Measurements from ENCODE around the gene OVOL2. TPM values are rescaled to one million over a fixed set of nuclear protein-coding genes. Genes with fewer than 3 reads are reported as not detected.

Gene OVOL2
- total and polyA plus RNA-seq, 9 donors: 0.15 to 11.4 (median 0.72) TPM; not detected in 4

GRCh38 chr20:18001131-18001921, 56.4 kb downstream of the OVOL2 start:
- Histone ChIP-seq H3K27me3 (no peaks in the 10 kb centered on the region), H3K27ac (no peak overlapping the region)

DNA sequence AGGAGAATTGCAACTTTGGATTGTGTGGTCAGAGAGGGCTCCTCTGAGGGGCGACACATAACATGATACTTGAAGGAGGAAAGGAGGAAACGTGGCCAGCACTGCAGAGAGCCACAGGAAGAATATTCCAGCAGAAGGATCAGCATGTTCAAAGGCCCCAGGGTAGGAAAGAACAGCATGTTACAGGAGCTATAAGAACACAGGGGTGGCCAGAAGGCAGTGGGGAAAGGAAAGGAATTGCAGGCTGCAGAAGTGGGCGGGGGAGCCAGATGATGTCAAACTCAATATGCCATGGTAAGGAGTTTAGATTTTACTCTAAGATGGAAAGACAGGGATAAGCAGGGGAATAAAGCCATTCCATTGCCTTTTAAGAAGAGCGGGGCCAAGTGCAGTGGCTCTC, 58.1 kb downstream of the OVOL2 start:
- Histone ChIP-seq H3K27ac (no peak overlapping the region), H3K27me3 (no peaks in the 10 kb centered on the region), H3K4me3 (no peak overlapping the region), H3K36me3 (no peaks in the 10 kb centered on the region), H3K9me3 (no peaks in the 10 kb centered on the region), H3K4me1 (ENCODE audit: insufficient read depth) (no peaks in the 10 kb centered on the region)
- 82 to 89% (median 86%) methylated on average over 4 of the region's 4 CpGs for WGBS, 3 donors
- no peak for DNase-seq
- TF ChIP-seq POLR2A (IDR thresholded peaks at IDR 0.05) (no peak), CTCF (IDR thresholded peaks at IDR 0.05) (no peak), EP300 (IDR thresholded peaks at IDR 0.05) (no peak)
- intact Hi-C loops (cut with DNase I): loop anchor here in 2 of 4 donors (5.0 to 10.0 kb wide), 3 partner anchors 465 to 497 kb away; partner anchors contain the start of gene BFSP1 (in 1 of the 2)

More at GRCh38 chr20:18001131-18001921, 56.4 kb downstream of the OVOL2 start:
- Histone ChIP-seq H3K9me3 (no peaks in the 10 kb centered on the region), H3K4me3 (no peak overlapping the region), H3K4me1 (ENCODE audit: insufficient read depth) (no peaks in the 10 kb centered on the region), H3K36me3 (no peaks in the 10 kb centered on the region)
- TF ChIP-seq CTCF (IDR thresholded peaks at IDR 0.05) (no peak), POLR2A (IDR thresholded peaks at IDR 0.05) (no peak), EP300 (IDR thresholded peaks at IDR 0.05) (no peak)
- intact Hi-C loops (cut with DNase I): no loop called here
- WGBS, 3 donors: 54 to 61% (median 55%) methylated on average over 10 of the region's 10 CpGs
- DNase-seq: peak; percentile 38 to 69 (median 65)

DNA sequence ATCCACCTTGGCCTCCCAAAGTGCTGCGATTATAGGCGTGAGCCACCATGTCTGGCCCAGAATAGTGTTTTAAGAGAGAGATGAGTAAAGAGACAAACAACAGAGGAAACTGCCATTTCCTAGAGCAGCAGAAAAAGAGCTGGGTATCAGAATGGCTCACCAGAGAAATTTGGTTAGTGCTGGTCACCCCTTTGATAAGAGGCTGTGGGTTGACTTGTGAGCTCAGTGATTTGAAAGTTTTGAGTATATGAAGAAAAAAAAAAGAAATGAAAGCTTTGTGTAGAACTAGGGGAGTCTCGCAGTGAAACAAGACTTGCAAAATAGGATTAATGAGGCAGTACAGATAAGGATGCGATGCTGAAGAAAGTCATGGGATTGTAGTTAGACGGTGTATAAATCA, 59.3 kb downstream of the OVOL2 start:
- no peaks in the 10 kb centered on the region for H3K4me1 ChIP-seq (ENCODE audit: insufficient read depth)
- H3K27ac ChIP-seq: no peak overlapping the region
- H3K36me3 ChIP-seq: no peaks in the 10 kb centered on the region
- intact Hi-C loops (cut with DNase I): loop anchor here in 2 of 4 donors (5.0 to 10.0 kb wide), 3 partner anchors 464 to 496 kb away; partner anchors contain the start of gene BFSP1 (in 1 of the 2)
- no peaks in the 10 kb centered on the region for H3K9me3 ChIP-seq
- no peak overlapping the region for H3K4me3 ChIP-seq
- DNase-seq: no peak
- WGBS, 3 donors: 88 to 93% (median 88%) methylated on average over 5 of the region's 5 CpGs
- H3K27me3 ChIP-seq: no peaks in the 10 kb centered on the region
- no peak for TF ChIP-seq EP300 (IDR thresholded peaks at IDR 0.05)
- no peak for TF ChIP-seq POLR2A (IDR thresholded peaks at IDR 0.05)
- TF ChIP-seq CTCF (IDR thresholded peaks at IDR 0.05): no peak

- intact Hi-C loops (cut with DNase I): loop anchor here in 2 of 4 donors (5.0 to 10.0 kb wide), 3 partner anchors 461 to 494 kb away; partner anchors contain the start of gene BFSP1 (in 1 of the 2)
- H3K27me3 ChIP-seq: no peaks in the 10 kb centered on the region
- H3K27ac ChIP-seq: no peak overlapping the region
- TF ChIP-seq EP300 (IDR thresholded peaks at IDR 0.05): no peak
- peak; percentile 89 to 97 (median 90) for TF ChIP-seq CTCF (IDR thresholded peaks at IDR 0.05)
- TF ChIP-seq POLR2A (IDR thresholded peaks at IDR 0.05): no peak
- no peaks in the 10 kb centered on the region for H3K9me3 ChIP-seq
- DNase-seq: peak in 4 of 5 donors; percentile 28 to 40 (median 34)
- WGBS, 3 donors: 7 to 18% (median 13%) methylated on average over 16 of the region's 16 CpGs
- no peak overlapping the region for H3K4me3 ChIP-seq
- H3K4me1 ChIP-seq (ENCODE audit: insufficient read depth): no peaks in the 10 kb centered on the region
- H3K36me3 ChIP-seq: no peaks in the 10 kb centered on the region
Measured at GRCh38 chr20:17995967-17996819, 61.5 kb downstream of the OVOL2 start.

Measured in ovary (tissue), 9 donors.